K562 (cell line): ENCODE data around the gene CCDC136. TPM values are rescaled to one million over a fixed set of nuclear protein-coding genes. Genes with fewer than 3 reads are reported as not detected.

Experiments
- ARNT ChIP-seq, 2 experiments: fragments of 450-650 bp; IDR thresholded peaks; 2 replicates each; pipeline ENCODE4 v1.6.1; 2016; ENCODE audit warnings: mild to moderate bottlenecking in 1 of 2
- BRF1 ChIP-seq: IDR thresholded peaks from 3 replicates; pipeline ENCODE4 v1.6.1; 2011; ENCODE audit warnings: borderline replicate concordance, mild to moderate bottlenecking; ENCODE audit not compliant: insufficient read length; ENCODE audit errors: extremely low read depth
- CAMTA2 ChIP-seq: fragments of 250-450 bp; sonication (Bioruptor Pico); conservative IDR thresholded peaks from 2 replicates; pipeline ENCODE4 v1.5.1; 2022
- CUX1 ChIP-seq: fragments of 200-800 bp; sonication (Bioruptor generic); IDR thresholded peaks from 2 replicates; pipeline ENCODE4 v1.6.1; 2016; ENCODE audit warnings: missing genetic modification characterization, missing compliant biosample characterization
- FUS ChIP-seq: fragments of 200-400 bp; formaldehyde crosslinking; optimal IDR thresholded peaks from 2 replicates; pipeline ENCODE3; 2017; ENCODE audit warnings: low read depth, low read length
- ID3 ChIP-seq, 2 experiments: fragments of 250-450 bp in 1 of 2; fragments of 450-650 bp in 1 of 2; sonication (Bioruptor Pico) in 1 of 2; IDR thresholded peaks; 2 replicates each; pipeline versions ENCODE4 v1.6.1 to v1.8.0; 2016 to 2021; ENCODE audit warnings: mild to moderate bottlenecking in 2 of 2, moderate library complexity in 2 of 2, missing compliant biosample characterization in 1 of 2, missing genetic modification characterization in 1 of 2
- IRF9 ChIP-seq: fragments of 450-650 bp; IDR thresholded peaks from 2 replicates; pipeline ENCODE4 v1.6.1; 2016; ENCODE audit warnings: missing biosample characterization, missing genetic modification characterization
- JUND ChIP-seq, 2 experiments: IDR thresholded peaks; 2 replicates in 1 of 2; 3 replicates in 1 of 2; pipeline ENCODE4 v1.6.1; 2011; ENCODE audit warnings: borderline replicate concordance in 2 of 2, low read depth in 2 of 2, low read length in 2 of 2, improper control_type of control experiment in 1 of 2, missing biosample characterization in 1 of 2, missing genetic modification characterization in 1 of 2, missing genetic modification reagents in 1 of 2
- MYC ChIP-seq, 2 experiments: fragments of 250-450 bp in 1 of 2; sonication (Bioruptor Pico) in 1 of 2; IDR thresholded peaks; 2 replicates each; pipeline versions ENCODE4 v1.5.1 to v1.6.1; 2012 to 2021; ENCODE audit warnings: low read depth in 2 of 2, borderline replicate concordance in 1 of 2, improper control_type of control experiment in 1 of 2, low read length in 1 of 2, mild to moderate bottlenecking in 1 of 2, moderate library complexity in 1 of 2
- PHF20 ChIP-seq: fragments of 450-650 bp; IDR thresholded peaks from 2 replicates; pipeline ENCODE4 v1.6.1; 2018; ENCODE audit not compliant: partially characterized antibody
- TAF9B ChIP-seq: fragments of 450-650 bp; IDR thresholded peaks from 2 replicates; pipeline ENCODE4 v1.6.1; 2018; ENCODE audit warnings: mild to moderate bottlenecking; ENCODE audit not compliant: partially characterized antibody
- TGIF2 ChIP-seq: sonication (generic); formaldehyde crosslinking; IDR thresholded peaks from 2 replicates; pipeline ENCODE4 v1.8.1; 2022; ENCODE audit warnings: mild to moderate bottlenecking, missing genetic modification reagents, moderate library complexity
- WHSC1 ChIP-seq: IDR thresholded peaks from one replicate; pipeline ENCODE4 v1.6.1; 2012; ENCODE audit warnings: low read length, control low read depth, inconsistent platforms
- ZFX ChIP-seq: sonication (generic); formaldehyde crosslinking; IDR thresholded peaks from 2 replicates; pipeline ENCODE4 v1.8.0; 2022; ENCODE audit warnings: mild to moderate bottlenecking, missing genetic modification reagents, moderate library complexity
- ZNF384 ChIP-seq: IDR thresholded peaks from 2 replicates; pipeline ENCODE4 v1.6.1; 2012; ENCODE audit warnings: low read depth, low read length, improper control_type of control experiment
- ZNF431 ChIP-seq: sonication (generic); formaldehyde crosslinking; IDR thresholded peaks from 2 replicates; pipeline ENCODE4 v1.8.0; 2022; ENCODE audit warnings: mild to moderate bottlenecking, missing genetic modification reagents
- ZNF785 ChIP-seq: fragments of 250-450 bp; sonication (Bioruptor Pico); IDR thresholded peaks from 2 replicates; pipeline ENCODE4 v1.4.0; 2020; ENCODE audit warnings: mild to moderate bottlenecking
- ZSCAN32 ChIP-seq: fragments of 450-650 bp; formaldehyde crosslinking; IDR thresholded peaks from 2 replicates; pipeline ENCODE4 v1.4.0; 2020; ENCODE audit warnings: mild to moderate bottlenecking, moderate library complexity
- polyA plus RNA-seq, 8 experiments: library from polyadenylated mRNA; depleted of rRNA in 4 of 8; stranded (reverse) in 5 of 8; unstranded in 3 of 8; fragments of >200 nt; fragmentation: Nextera tagmentation in 2 of 8; fragmentation: Illumina TruSeq in 1 of 8; extraction: Ambion mirVana in 2 of 8; extraction: Trizol in 1 of 8; gene quantifications; 2 replicates each; pipeline versions ENCODE4 v1.2.1 to v1.2.3, GENCODE V29; 2011 to 2014; ENCODE audit warnings: inconsistent platforms in 1 of 8, missing spikeins in 1 of 8
- total RNA-seq, 7 experiments: library from RNA; depleted of rRNA in 6 of 7; stranded (reverse); fragments of >200 nt in 6 of 7; fragmentation: Illumina TruSeq in 2 of 7; extraction: Trizol in 2 of 7; gene quantifications; 2 replicates each; pipeline versions ENCODE4 v1.2.1 to v1.2.3, GENCODE V29; 2011 to 2021; ENCODE audit warnings: low replicate concordance in 1 of 7

CCDC136 gene
- total and polyA plus RNA-seq, 9 of the 15 experiments (the other 6 are each of a cell fraction or from before 2014, with no cell fraction given) = 2.4 to 40.8 (median 26.5) TPM

- TF ChIP-seq CUX1 (CRISPR knock-in tag) = no peak
- no peak; the same call in 1 of the 2 replicates for TF ChIP-seq TGIF2
- 0 out of 2 replicates have a peak, but pooled peaks have one; percentile 10 for TF ChIP-seq MYC (IDR thresholded peaks at IDR 0.05; ENCODE audit: low read depth, low read length)
- peak; percentile 30; the same call in 1 of the 2 replicates for TF ChIP-seq MYC (CRISPR knock-in tag; IDR thresholded peaks at IDR 0.05; ENCODE audit: borderline replicate concordance, low read depth)
- TF ChIP-seq TAF9B = no peak
- TF ChIP-seq CAMTA2 (CRISPR knock-in tag) = no peak
- no peak for TF ChIP-seq ID3 (CRISPR knock-in tag; IDR thresholded peaks at IDR 0.05)
- no peak for TF ChIP-seq ID3 (tag; IDR thresholded peaks at IDR 0.05)
- TF ChIP-seq IRF9 (tag) = no peak
- TF ChIP-seq ARNT (IDR thresholded peaks at IDR 0.05) = no peak
- TF ChIP-seq BRF1 = no peak
- TF ChIP-seq ZNF431 (CRISPR knock-in tag) = no peak
- TF ChIP-seq JUND (IDR thresholded peaks at IDR 0.05; ENCODE audit: borderline replicate concordance, low read depth, low read length) = no peak
- TF ChIP-seq JUND (tag; IDR thresholded peaks at IDR 0.05; ENCODE audit: borderline replicate concordance, low read depth, low read length) = no peak; the same call in 2 of the 3 replicates
- TF ChIP-seq ZNF384 = no peak
- TF ChIP-seq FUS = no peak
- TF ChIP-seq WHSC1 = no peak
- TF ChIP-seq ZNF785 (CRISPR knock-in tag) = no peak
- TF ChIP-seq PHF20 = peak; percentile 44
- peak; percentile 70 for TF ChIP-seq ZFX (CRISPR knock-in tag)
- no peak for TF ChIP-seq ZSCAN32
Measured at GRCh38 chr7:128791121-128791971, at the start of gene CCDC136 (continued).
